IMR-90 (cell line): ENCODE results near the gene NFASC. TPM values are rescaled to one million over a fixed set of nuclear protein-coding genes. Genes with fewer than 3 reads are reported as not detected.

Experiments used
- ATAC-seq: fragments of 200-7000 bp; cut with Tn5 transposase; 2 replicates; pipeline ENCODE4 v1.9.1; 2020; ENCODE audit warnings: low read depth, mild to moderate bottlenecking, moderate library complexity
- BruUV-seq: library from RNA; stranded (reverse); fragments of 400-500 nt; replicated peaks from 2 replicates; lab custom pipeline; 2021; lab: Mats Ljungman, UMichigan
- CTCF ChIA-PET: fragments of 300-600 bp; formaldehyde crosslinking; extraction: SDS; loops from one replicate; lab custom pipeline; 2021; ENCODE audit warnings: antibody characterized with exemption; lab: Yijun Ruan, JAX
- POLR2A ChIA-PET: fragments of 300-600 bp; sonication (Branson Sonifier 250); formaldehyde crosslinking; loops from one replicate; lab custom pipeline; 2022; ENCODE audit warnings: antibody characterized with exemption; ENCODE audit not compliant: unreplicated experiment; lab: Charles Lee
- DNase-seq: peaks from one replicate; pipeline ENCODE4 v3.0.0; 2013
- H2AFZ ChIP-seq: replicated peaks from 2 replicates; pipeline ENCODE3; 2013; ENCODE audit warnings: low read length, mild to moderate bottlenecking; ENCODE audit not compliant: poor library complexity
- H2AK5ac ChIP-seq: 2 replicates; pipeline ENCODE4 v1.6.1; 2013; ENCODE audit warnings: low read depth, low read length, inconsistent platforms
- H2AK9ac ChIP-seq: replicated peaks from 2 replicates; pipeline ENCODE3; 2013; ENCODE audit warnings: mild to moderate bottlenecking, low read depth, low read length, moderate library complexity; ENCODE audit not compliant: poor library complexity
- H2BK120ac ChIP-seq: 2 replicates; pipeline ENCODE4 v1.6.1; 2013; ENCODE audit warnings: low read depth, low read length, inconsistent platforms
- H2BK15ac ChIP-seq: 3 replicates; pipeline ENCODE4 v1.6.1; 2013; ENCODE audit warnings: low read depth, low read length, inconsistent platforms
- H2BK20ac ChIP-seq: 2 replicates; pipeline ENCODE4 v1.6.1; 2013; ENCODE audit warnings: low read depth, mild to moderate bottlenecking, inconsistent platforms, low read length, moderate library complexity
- H2BK5ac ChIP-seq: 2 replicates; pipeline ENCODE4 v1.6.1; 2013; ENCODE audit warnings: mild to moderate bottlenecking, low read depth, low read length, inconsistent platforms; ENCODE audit not compliant: poor library complexity, severe bottlenecking
- H3K14ac ChIP-seq: replicated peaks from 2 replicates; pipeline ENCODE4 v1.6.1; 2013; ENCODE audit warnings: low read depth, low read length, inconsistent platforms
- H3K18ac ChIP-seq: 2 replicates; pipeline ENCODE4 v1.6.1; 2013; ENCODE audit warnings: low read depth, low read length, control low read depth
- H3K23ac ChIP-seq: 2 replicates; pipeline ENCODE4 v1.6.1; 2013; ENCODE audit warnings: low read depth, low read length, inconsistent platforms
- H3K27ac ChIP-seq: 2 replicates; pipeline ENCODE4 v1.5.1; 2013; ENCODE audit warnings: mild to moderate bottlenecking, control low read depth, low read length; ENCODE audit not compliant: insufficient read depth
- H3K27me3 ChIP-seq: 2 replicates; pipeline ENCODE4 v1.6.1; 2013; ENCODE audit warnings: low read length; ENCODE audit not compliant: control insufficient read depth, insufficient read depth
- H3K36me3 ChIP-seq: 2 replicates; pipeline ENCODE4 v1.6.1; 2013; ENCODE audit warnings: low read length, mixed read lengths; ENCODE audit not compliant: control insufficient read depth, insufficient read depth
- H3K4ac ChIP-seq: 2 replicates; pipeline ENCODE4 v1.6.1; 2013; ENCODE audit warnings: low read depth, low read length, inconsistent platforms
- H3K4me1 ChIP-seq: 2 replicates; pipeline ENCODE4 v1.6.1; 2013; ENCODE audit warnings: low read length, mixed read lengths; ENCODE audit not compliant: control insufficient read depth, insufficient read depth
- H3K4me2 ChIP-seq: 2 replicates; pipeline ENCODE4 v1.6.1; 2013; ENCODE audit warnings: low read depth, mild to moderate bottlenecking, control low read depth, low read length, moderate library complexity
- H3K4me3 ChIP-seq: 2 replicates; pipeline ENCODE4 v1.5.1; 2013; ENCODE audit warnings: low read depth, mild to moderate bottlenecking, control low read depth, low read length, moderate library complexity; ENCODE audit not compliant: insufficient read depth
- H3K56ac ChIP-seq: 2 replicates; pipeline ENCODE4 v1.6.1; 2013; ENCODE audit warnings: low read length, inconsistent platforms; ENCODE audit not compliant: insufficient read depth; ENCODE audit errors: extremely low read depth
- H3K79me1 ChIP-seq, 2 experiments: 2 replicates each; pipeline ENCODE4 v1.6.1; 2013; ENCODE audit warnings: low read length in 2 of 2, inconsistent platforms in 1 of 2, low read depth in 1 of 2
- H3K9ac ChIP-seq: 2 replicates; pipeline ENCODE4 v1.6.1; 2013; ENCODE audit warnings: low read depth, low read length, control low read depth
- H3K9me1 ChIP-seq: 2 replicates; pipeline ENCODE4 v1.6.1; 2013; ENCODE audit warnings: low read length, inconsistent platforms; ENCODE audit not compliant: insufficient read depth
- H3K9me3 ChIP-seq: 2 replicates; pipeline ENCODE4 v1.6.1; 2013; ENCODE audit warnings: low read length; ENCODE audit not compliant: control insufficient read depth, insufficient read depth
- H4K20me1 ChIP-seq: 2 replicates; pipeline ENCODE4 v1.6.1; 2013; ENCODE audit warnings: low read length, inconsistent platforms; ENCODE audit not compliant: insufficient read depth
- H4K5ac ChIP-seq: 2 replicates; pipeline ENCODE4 v1.6.1; 2013; ENCODE audit warnings: mild to moderate bottlenecking, low read depth, low read length, control low read depth
- H4K8ac ChIP-seq, 2 experiments: 2 replicates each; pipeline ENCODE4 v1.6.1; 2013; ENCODE audit warnings: low read depth in 2 of 2, low read length in 2 of 2, control low read depth in 1 of 2, inconsistent platforms in 1 of 2
- H4K91ac ChIP-seq: 2 replicates; pipeline ENCODE4 v1.6.1; 2013; ENCODE audit warnings: low read depth, low read length, inconsistent platforms; ENCODE audit not compliant: insufficient read depth
- BHLHE40 ChIP-seq: fragments of 150-350 bp; IDR thresholded peaks from 2 replicates; pipeline ENCODE4 v1.6.1; 2016; ENCODE audit warnings: mild to moderate bottlenecking, low read depth, low read length
- CTCF ChIP-seq: conservative IDR thresholded peaks from 2 replicates; pipeline ENCODE4 v1.5.1; 2012; ENCODE audit warnings: mild to moderate bottlenecking, low read depth, low read length, improper control_type of control experiment
- FOS ChIP-seq: fragments of 150-350 bp; IDR thresholded peaks from 2 replicates; pipeline ENCODE4 v1.6.1; 2016; ENCODE audit warnings: low read depth, low read length
- MAFK ChIP-seq: IDR thresholded peaks from 2 replicates; pipeline ENCODE4 v1.6.1; 2012; ENCODE audit warnings: low read depth, low read length, improper control_type of control experiment
- MXI1 ChIP-seq: IDR thresholded peaks from 2 replicates; pipeline ENCODE4 v1.6.1; 2012; ENCODE audit warnings: low read depth, mild to moderate bottlenecking, low read length, moderate library complexity, borderline replicate concordance
- NFE2L2 ChIP-seq: fragments of 150-350 bp; IDR thresholded peaks from 2 replicates; pipeline ENCODE4 v1.6.1; 2016; ENCODE audit warnings: low read depth, mild to moderate bottlenecking, low read length
- POLR2A ChIP-seq: IDR thresholded peaks from 2 replicates; pipeline ENCODE4 v1.6.1; 2012; ENCODE audit warnings: mild to moderate bottlenecking, low read depth, low read length
- SMC3 ChIP-seq: fragments of 150-350 bp; IDR thresholded peaks from 2 replicates; pipeline ENCODE4 v1.6.1; 2016; ENCODE audit warnings: low read depth, mild to moderate bottlenecking, antibody characterized with exemption, low read length, moderate library complexity
- WGBS, 2 experiments: methylation state at CpG; one replicate each; pipeline versions ENCODE4 v1.1.5 to v1.1.7; 2013; ENCODE audit warnings: missing lambda C conversion rate in 2 of 2; ENCODE audit not compliant: insufficient read length in 1 of 2; ENCODE audit errors: extremely low coverage in 2 of 2; 5-methylcytosine and 5-hydroxymethylcytosine counted together
- dilution Hi-C: fragments of 300-500 bp; cut with HindIII; formaldehyde crosslinking; loops from one replicate; pipeline ENCODE4 v1.14.3; 2018; ENCODE audit warnings: low sequenced_read_pairs; ENCODE audit not compliant: unreplicated experiment
- in situ Hi-C: fragments of 300-500 bp; cut with MboI; formaldehyde crosslinking; loops from 3 replicates; pipeline ENCODE4 v1.14.3; 2019; ENCODE audit warnings: low sequenced_read_pairs, inconsistent platforms, mixed read lengths
- intact Hi-C: fragments of 100-400 bp; cut with micrococcal nuclease; formaldehyde crosslinking; loops from 2 replicates; pipeline ENCODE4 v1.10.0; 2022
- polyA plus RNA-seq, 3 experiments: library from polyadenylated mRNA; depleted of rRNA; stranded (reverse); fragments of >200 nt; gene quantifications; 2 replicates each; pipeline ENCODE4 v1.2.3, GENCODE V29; 2012; ENCODE audit warnings: low replicate concordance in 1 of 3
- total RNA-seq: library from RNA; depleted of rRNA; stranded (reverse); fragments of >200 nt; gene quantifications from 2 replicates; pipeline ENCODE4 v1.2.3, GENCODE V29; 2012

The NFASC gene
- total and polyA plus RNA-seq, 2 of the 4 experiments (the other 2 are of a cell fraction) = 0.18 to 0.79 TPM

- no peak overlapping the region for H3K4ac ChIP-seq
- H4K5ac ChIP-seq = no peak overlapping the region
- no peaks in the 10 kb centered on the region for H3K36me3 ChIP-seq
- H4K8ac ChIP-seq = no peak overlapping the region
- no peak overlapping the region for H4K91ac ChIP-seq
- no peak overlapping the region for H2AK5ac ChIP-seq
- no peak overlapping the region for H2BK5ac ChIP-seq
- H2AFZ ChIP-seq = no peak overlapping the region
- intact Hi-C loops = no loop called here
- no peak overlapping the region for H3K56ac ChIP-seq
- TF ChIP-seq MAFK = no peak
- TF ChIP-seq BHLHE40 = no peak
- TF ChIP-seq FOS = no peak
- TF ChIP-seq MXI1 = no peak
- TF ChIP-seq CTCF = no peak
- no peak for TF ChIP-seq NFE2L2
- TF ChIP-seq POLR2A = no peak
- TF ChIP-seq SMC3 = no peak
- ATAC-seq (no peak), DNase-seq (no peak)
- H3K14ac ChIP-seq = no peak overlapping the region
- no peak overlapping the region for H2AK9ac ChIP-seq
- dilution Hi-C loops = no loop called here
- BruUV-seq = no TSS peak
- no peak overlapping the region for H2BK120ac ChIP-seq
- no peaks in the 10 kb centered on the region for H3K4me1 ChIP-seq
- CTCF ChIA-PET = no interaction called here
- H3K4me2 ChIP-seq = no peak overlapping the region
- no peaks in the 10 kb centered on the region for H3K9me1 ChIP-seq
- WGBS, 2 experiments = 67% methylated on average over 4 of the region's 9 CpGs; no CpG with 5 or more reads in 1 of the 2 experiments
- no peak overlapping the region for H3K23ac ChIP-seq
- no peak overlapping the region for H3K9ac ChIP-seq
- no peak overlapping the region for H3K27ac ChIP-seq
- no peak overlapping the region for H2BK20ac ChIP-seq
- POLR2A ChIA-PET = no interaction called here
- H2BK15ac ChIP-seq = no peak overlapping the region
- peaks cover 40% of the 10 kb centered on the region for H3K27me3 ChIP-seq
- H4K20me1 ChIP-seq = no peaks in the 10 kb centered on the region
- H3K79me1 ChIP-seq = no peaks in the 10 kb centered on the region
- no peak overlapping the region for H3K4me3 ChIP-seq
- H3K18ac ChIP-seq = no peak overlapping the region
- in situ Hi-C loops = no loop called here
- no peaks in the 10 kb centered on the region for H3K9me3 ChIP-seq
Observed at GRCh38 chr1:205020466-205020865, 149.8 kb downstream of the NFASC start.
